H9 (cell line): ENCODE measurements around the gene ARMH1. TPM values are rescaled to one million over a fixed set of nuclear protein-coding genes. Genes with fewer than 3 reads are reported as not detected.
A peak's percentile ranks its signal among the peaks of the same experiment; 100 is the strongest.

Source experiments
- DNase-seq: peaks from one replicate; pipeline ENCODE4 v3.0.0-alpha.2; 2017
- H2AFZ ChIP-seq: one replicate; pipeline ENCODE4 v1.6.1; 2013; ENCODE audit warnings: mild to moderate bottlenecking, low read length, control low read depth, moderate library complexity
- H2AK5ac ChIP-seq: 2 replicates; pipeline ENCODE4 v1.6.1; 2013; ENCODE audit warnings: low read length, control low read depth, mixed read lengths; ENCODE audit not compliant: insufficient read length
- H2BK120ac ChIP-seq: one replicate; pipeline ENCODE4 v1.6.1; 2013; ENCODE audit warnings: low read depth, mild to moderate bottlenecking, low read length, control low read depth, inconsistent platforms; ENCODE audit not compliant: poor library complexity, severe bottlenecking
- H2BK12ac ChIP-seq: 2 replicates; pipeline ENCODE4 v1.6.1; 2013; ENCODE audit warnings: low read length, control low read depth, mixed read lengths, low read depth; ENCODE audit not compliant: insufficient read length
- H2BK15ac ChIP-seq: 2 replicates; pipeline ENCODE4 v1.6.1; 2013; ENCODE audit warnings: low read depth, low read length, control low read depth
- H2BK20ac ChIP-seq: one replicate; pipeline ENCODE4 v1.6.1; 2013; ENCODE audit warnings: low read depth, mild to moderate bottlenecking, low read length, control low read depth, inconsistent platforms; ENCODE audit not compliant: poor library complexity, severe bottlenecking
- H2BK5ac ChIP-seq: 2 replicates; pipeline ENCODE4 v1.6.1; 2013; ENCODE audit warnings: low read length, control low read depth, mixed read lengths; ENCODE audit not compliant: insufficient read length
- H3K14ac ChIP-seq: 2 replicates; pipeline ENCODE4 v1.6.1; 2013; ENCODE audit warnings: low read length, control low read depth; ENCODE audit not compliant: insufficient read depth
- H3K18ac ChIP-seq: 2 replicates; pipeline ENCODE4 v1.6.1; 2013; ENCODE audit warnings: low read depth, mild to moderate bottlenecking, mixed read lengths, low read length, control low read depth; ENCODE audit not compliant: insufficient read length
- H3K23ac ChIP-seq: 2 replicates; pipeline ENCODE4 v1.6.1; 2013; ENCODE audit warnings: low read length, control low read depth, mixed read lengths, low read depth; ENCODE audit not compliant: insufficient read length
- H3K23me2 ChIP-seq: 2 replicates; pipeline ENCODE4 v1.6.1; 2013; ENCODE audit warnings: low read depth, mild to moderate bottlenecking, mixed read lengths, low read length, control low read depth; ENCODE audit not compliant: insufficient read length, poor library complexity, severe bottlenecking
- H3K27ac ChIP-seq: 2 replicates; pipeline ENCODE4 v1.5.1; 2013; ENCODE audit warnings: low read length, control low read depth, mixed read lengths, low read depth; ENCODE audit not compliant: insufficient read length
- H3K27me3 ChIP-seq: 2 replicates; pipeline ENCODE4 v1.6.1; 2013; ENCODE audit warnings: low read length, control low read depth, inconsistent platforms; ENCODE audit not compliant: insufficient read depth
- H3K4ac ChIP-seq: 2 replicates; pipeline ENCODE4 v1.6.1; 2013; ENCODE audit warnings: low read depth, mild to moderate bottlenecking, control low read depth, inconsistent platforms, low read length, moderate library complexity
- H3K4me1 ChIP-seq: 2 replicates; pipeline ENCODE4 v1.6.1; 2013; ENCODE audit warnings: low read length, control low read depth, inconsistent platforms; ENCODE audit not compliant: insufficient read depth
- H3K4me2 ChIP-seq: 2 replicates; pipeline ENCODE4 v1.6.1; 2013; ENCODE audit warnings: low read length, control low read depth, mixed read lengths; ENCODE audit not compliant: insufficient read length, insufficient read depth
- H3K56ac ChIP-seq: 2 replicates; pipeline ENCODE4 v1.6.1; 2013; ENCODE audit warnings: low read depth, mild to moderate bottlenecking, mixed read lengths, low read length, control low read depth; ENCODE audit not compliant: insufficient read length
- H3K79me1 ChIP-seq: 2 replicates; pipeline ENCODE4 v1.6.1; 2013; ENCODE audit warnings: low read depth, mild to moderate bottlenecking, moderate library complexity, low read length, control low read depth, inconsistent platforms; ENCODE audit not compliant: insufficient read depth, poor library complexity, severe bottlenecking
- H3K79me2 ChIP-seq: 2 replicates; pipeline ENCODE4 v1.6.1; 2013; ENCODE audit warnings: low read length, control low read depth, inconsistent platforms; ENCODE audit not compliant: insufficient read depth
- H3K9ac ChIP-seq: 2 replicates; pipeline ENCODE4 v1.6.1; 2013; ENCODE audit warnings: low read length, control low read depth, mixed read lengths; ENCODE audit not compliant: insufficient read length; ENCODE audit errors: extremely low read depth
- H3K9me3 ChIP-seq: one replicate; pipeline ENCODE4 v1.6.1; 2013; ENCODE audit warnings: low read depth, low read length, inconsistent platforms; ENCODE audit not compliant: control insufficient read depth
- H3T11ph ChIP-seq: one replicate; pipeline ENCODE4 v1.6.1; 2013; ENCODE audit warnings: mild to moderate bottlenecking, low read length, control low read depth, inconsistent platforms
- H4K20me1 ChIP-seq: one replicate; pipeline ENCODE4 v1.6.1; 2013; ENCODE audit not compliant: control insufficient read depth, insufficient read length, insufficient read depth
- H4K5ac ChIP-seq: 2 replicates; pipeline ENCODE4 v1.6.1; 2013; ENCODE audit warnings: low read depth, mild to moderate bottlenecking, mixed read lengths, low read length, control low read depth; ENCODE audit not compliant: insufficient read length
- H4K8ac ChIP-seq: replicated peaks from 2 replicates; pipeline ENCODE4 v1.6.1; 2013; ENCODE audit warnings: low read length, control low read depth, mixed read lengths, low read depth; ENCODE audit not compliant: insufficient read length
- H4K91ac ChIP-seq: 2 replicates; pipeline ENCODE4 v1.6.1; 2013; ENCODE audit warnings: low read depth, mild to moderate bottlenecking, moderate library complexity, mixed read lengths, low read length, control low read depth; ENCODE audit not compliant: insufficient read length
- H3K27ac Mint-ChIP-seq, 3 experiments: 2 replicates in 2 of 3; 3 replicates in 1 of 3; pipeline ENCODE4 v1.8.0; 2020 to 2021; ENCODE audit warnings: mixed read lengths in 3 of 3, mild to moderate bottlenecking in 1 of 3, moderate library complexity in 1 of 3
- H3K27me3 Mint-ChIP-seq: 2 replicates; pipeline ENCODE4 v1.8.0; 2021; ENCODE audit warnings: low read depth, mild to moderate bottlenecking, moderate library complexity, mixed read lengths
- H3K36me3 Mint-ChIP-seq, 3 experiments: 2 replicates in 2 of 3; 3 replicates in 1 of 3; pipeline ENCODE4 v1.8.0; 2020 to 2021; ENCODE audit warnings: low read depth in 3 of 3, mixed read lengths in 3 of 3; ENCODE audit not compliant: insufficient read depth in 1 of 3
- H3K4me1 Mint-ChIP-seq, 2 experiments: 2 replicates each; pipeline ENCODE4 v1.8.0; 2020; ENCODE audit warnings: mixed read lengths in 2 of 2
- H3K4me3 Mint-ChIP-seq, 2 experiments: 2 replicates in 1 of 2; 3 replicates in 1 of 2; pipeline ENCODE4 v1.8.0; 2020 to 2021; ENCODE audit warnings: mild to moderate bottlenecking in 2 of 2, mixed read lengths in 2 of 2, moderate library complexity in 1 of 2
- H3K9me3 Mint-ChIP-seq, 2 experiments: 2 replicates in 1 of 2; 3 replicates in 1 of 2; pipeline ENCODE4 v1.8.0; 2020; ENCODE audit warnings: mild to moderate bottlenecking in 2 of 2, mixed read lengths in 2 of 2, moderate library complexity in 1 of 2
- CTCF ChIP-seq: fragments of 200-600 bp; sonication (generic); conservative IDR thresholded peaks from 3 replicates; pipeline ENCODE4 v1.8.0; 2021; ENCODE audit warnings: antibody characterized with exemption, mild to moderate bottlenecking
- WGBS: extraction: QIAGEN DNeasy Blood & Tissue Kit; methylation state at CpG from one replicate; pipeline ENCODE4 v1.1.7; 2013; ENCODE audit warnings: missing lambda C conversion rate, low lambda C conversion rate, mixed read lengths; ENCODE audit not compliant: insufficient read length; ENCODE audit errors: extremely low coverage; 5-methylcytosine and 5-hydroxymethylcytosine counted together
- total RNA-seq: library from RNA; stranded (reverse); gene quantifications from 2 replicates; pipeline ENCODE4 v1.2.1, GENCODE V29; 2021

ARMH1 gene
- total RNA-seq, 1 experiment from 2014 or later, result 1.0 TPM

- Histone ChIP-seq H2BK5ac (no peak overlapping the region), H3K9me3 (no peaks in the 10 kb centered on the region), H3K18ac (no peak overlapping the region), H3K4me1 (peaks cover 4% of the 10 kb centered on the region; the same call in 1 of the 2 replicates), H4K5ac (no peak overlapping the region), H4K8ac (no peak overlapping the region), H2BK120ac (no peak overlapping the region), H3T11ph (no peak overlapping the region), H3K79me1 (no peaks in the 10 kb centered on the region), H2BK15ac (no peak overlapping the region), H3K4me2 (no peak overlapping the region), H2AK5ac (no peak overlapping the region), H3K9ac (no peak overlapping the region), H4K91ac (no peak overlapping the region), H2AFZ (no peak overlapping the region), H3K27ac (no peak overlapping the region), H3K14ac (no peak overlapping the region), H3K4ac (no peak overlapping the region), H3K23ac (no peak overlapping the region), H3K27me3 (no peaks in the 10 kb centered on the region), H3K79me2 (no peaks in the 10 kb centered on the region), H2BK12ac (no peak overlapping the region), H4K20me1 (no peaks in the 10 kb centered on the region), H3K23me2 (no peaks in the 10 kb centered on the region), H2BK20ac (no peak overlapping the region), H3K56ac (no peak overlapping the region)
- WGBS, result no CpG with 5 or more reads among the region's 5 CpGs
- peak overlapping the region; percentile 5 to 47 (median 9); a peak in 1 of 7 replicates for H3K27ac Mint-ChIP-seq
- no peaks in the 10 kb centered on the region for H3K36me3 Mint-ChIP-seq
- peaks cover 15 to 17% of the 10 kb centered on the region in 2 experiments for H3K4me1 Mint-ChIP-seq
- no peak for DNase-seq
- no peaks in the 10 kb centered on the region for H3K27me3 Mint-ChIP-seq
- no peak overlapping the region for H3K4me3 Mint-ChIP-seq
- TF ChIP-seq CTCF, result no peak
- no peaks in the 10 kb centered on the region; a peak in 1 of 5 replicates for H3K9me3 Mint-ChIP-seq
Observed at GRCh38 chr1:44663417-44663816, 11.1 kb upstream of the ARMH1 start.
